Hepatocyte (in vitro differentiated cells): ENCODE data around the gene ARAP1.

Experiments
- EZH2phosphoT487 ChIP-seq: fragments of 200-600 bp; sonication (generic); IDR thresholded peaks from one replicate; pipeline ENCODE4 v1.6.1; 2018; ENCODE audit warnings: antibody characterized with exemption, mild to moderate bottlenecking, low read depth, moderate library complexity; ENCODE audit not compliant: unreplicated experiment, severe bottlenecking
- TF ChIP-seq, protein P1 (sequence below): fragments of 200-600 bp; sonication (generic); IDR thresholded peaks from 2 replicates; pipeline ENCODE4 v1.5.1; 2016; ENCODE audit warnings: antibody characterized with exemption, mild to moderate bottlenecking; ENCODE audit not compliant: poor library complexity

- TF ChIP-seq, protein P1, sequence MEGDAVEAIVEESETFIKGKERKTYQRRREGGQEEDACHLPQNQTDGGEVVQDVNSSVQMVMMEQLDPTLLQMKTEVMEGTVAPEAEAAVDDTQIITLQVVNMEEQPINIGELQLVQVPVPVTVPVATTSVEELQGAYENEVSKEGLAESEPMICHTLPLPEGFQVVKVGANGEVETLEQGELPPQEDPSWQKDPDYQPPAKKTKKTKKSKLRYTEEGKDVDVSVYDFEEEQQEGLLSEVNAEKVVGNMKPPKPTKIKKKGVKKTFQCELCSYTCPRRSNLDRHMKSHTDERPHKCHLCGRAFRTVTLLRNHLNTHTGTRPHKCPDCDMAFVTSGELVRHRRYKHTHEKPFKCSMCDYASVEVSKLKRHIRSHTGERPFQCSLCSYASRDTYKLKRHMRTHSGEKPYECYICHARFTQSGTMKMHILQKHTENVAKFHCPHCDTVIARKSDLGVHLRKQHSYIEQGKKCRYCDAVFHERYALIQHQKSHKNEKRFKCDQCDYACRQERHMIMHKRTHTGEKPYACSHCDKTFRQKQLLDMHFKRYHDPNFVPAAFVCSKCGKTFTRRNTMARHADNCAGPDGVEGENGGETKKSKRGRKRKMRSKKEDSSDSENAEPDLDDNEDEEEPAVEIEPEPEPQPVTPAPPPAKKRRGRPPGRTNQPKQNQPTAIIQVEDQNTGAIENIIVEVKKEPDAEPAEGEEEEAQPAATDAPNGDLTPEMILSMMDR = no peak
- TF ChIP-seq EZH2phosphoT487 = no peak
Measured at GRCh38 chr11:72781063-72781312, 28.8 kb upstream of the ARAP1 start.
